Neural cell (in vitro differentiated cells): ENCODE results near the gene GSE1. TPM values are rescaled to one million over a fixed set of nuclear protein-coding genes. Genes with fewer than 3 reads are reported as not detected.
A peak's percentile ranks its signal among the peaks of the same experiment; 100 is the strongest.

Experiments
- H2AFZ ChIP-seq: fragments of 200-600, 300-800 bp; sonication (generic), shearing (Covaris generic); 2 replicates; pipeline ENCODE4 v1.6.0; 2014; ENCODE audit warnings: low read depth, mild to moderate bottlenecking, antibody characterized with exemption, low read length, moderate library complexity
- H3F3A ChIP-seq: fragments of 200-600 bp; shearing (Covaris generic); 2 replicates; pipeline ENCODE4 v1.6.1; 2016; ENCODE audit warnings: mild to moderate bottlenecking, moderate library complexity, mixed read lengths, antibody characterized with exemption, low read length; ENCODE audit not compliant: insufficient read depth, poor library complexity, severe bottlenecking
- H3K27ac ChIP-seq: fragments of 200-600, 300-800 bp; sonication (generic), shearing (Covaris generic); 2 replicates; pipeline ENCODE4 v1.5.1; 2014; ENCODE audit warnings: mild to moderate bottlenecking, low read length, moderate library complexity
- H3K27me3 ChIP-seq: fragments of 300-800, 200-600 bp; sonication (generic), shearing (Covaris generic); 2 replicates; pipeline ENCODE4 v1.6.0; 2014; ENCODE audit warnings: mild to moderate bottlenecking, low read depth, low read length, moderate library complexity; ENCODE audit not compliant: insufficient read depth
- H3K36me3 ChIP-seq: fragments of 300-800, 200-600 bp; sonication (generic), shearing (Covaris generic); 2 replicates; pipeline ENCODE4 v1.5.1; 2014; ENCODE audit warnings: mild to moderate bottlenecking, antibody characterized with exemption, low read length, moderate library complexity; ENCODE audit not compliant: insufficient read depth
- H3K4me2 ChIP-seq: fragments of 300-800, 200-600 bp; sonication (generic), shearing (Covaris generic); 2 replicates; pipeline ENCODE4 v1.6.0; 2014; ENCODE audit warnings: mild to moderate bottlenecking, low read length
- H3K4me3 ChIP-seq: fragments of 300-800, 200-600 bp; sonication (generic), shearing (Covaris generic); 2 replicates; pipeline ENCODE4 v1.5.1; 2014; ENCODE audit warnings: mild to moderate bottlenecking, low read length, moderate library complexity
- H3K79me2 ChIP-seq: fragments of 200-600 bp; shearing (Covaris generic); replicated peaks from 2 replicates; pipeline ENCODE4 v1.6.0; 2014; ENCODE audit warnings: mild to moderate bottlenecking, low read length, moderate library complexity; ENCODE audit not compliant: insufficient read depth
- H3K9ac ChIP-seq: fragments of 300-800, 200-600 bp; sonication (generic), shearing (Covaris generic); 2 replicates; pipeline ENCODE4 v1.6.1; 2016; ENCODE audit warnings: mild to moderate bottlenecking, low read length, mixed read lengths
- H3K9me2 ChIP-seq: fragments of 200-600 bp; shearing (Covaris generic); 2 replicates; pipeline ENCODE4 v1.6.1; 2016; ENCODE audit warnings: mild to moderate bottlenecking, low read length, mixed read lengths; ENCODE audit not compliant: insufficient read depth
- H3K9me3 ChIP-seq: fragments of 200-600, 300-800 bp; sonication (generic), shearing (Covaris generic); 2 replicates; pipeline ENCODE4 v1.6.1; 2016; ENCODE audit warnings: mild to moderate bottlenecking, mixed run types, low read length, moderate library complexity, mixed read lengths
- H4K20me1 ChIP-seq: fragments of 200-600 bp; shearing (Covaris generic); 2 replicates; pipeline ENCODE4 v1.6.1; 2016; ENCODE audit warnings: mild to moderate bottlenecking, mixed run types; ENCODE audit not compliant: insufficient read depth
- CTCF ChIP-seq: fragments of 450-650 bp; IDR thresholded peaks from 2 replicates; pipeline ENCODE4 v1.5.1; 2014; ENCODE audit warnings: antibody characterized with exemption, mild to moderate bottlenecking, moderate library complexity; ENCODE audit not compliant: poor library complexity, severe bottlenecking
- MXI1 ChIP-seq: fragments of 450-650 bp; conservative IDR thresholded peaks from 2 replicates; pipeline ENCODE4 v1.6.1; 2014; ENCODE audit warnings: antibody characterized with exemption, mild to moderate bottlenecking; ENCODE audit not compliant: poor library complexity, severe bottlenecking
- POLR2AphosphoS5 ChIP-seq: IDR thresholded peaks from 2 replicates; pipeline ENCODE4 v1.6.1; 2012
- REST ChIP-seq: IDR thresholded peaks from 2 replicates; pipeline ENCODE4 v1.6.1; 2012; ENCODE audit warnings: borderline replicate concordance
- SMC3 ChIP-seq: fragments of 450-650 bp; conservative IDR thresholded peaks from 2 replicates; pipeline ENCODE4 v1.6.1; 2014; ENCODE audit warnings: antibody characterized with exemption, mild to moderate bottlenecking, moderate library complexity; ENCODE audit not compliant: poor library complexity
- TAF1 ChIP-seq: IDR thresholded peaks from 2 replicates; pipeline ENCODE4 v1.6.1; 2012; ENCODE audit warnings: low read depth
- polyA plus RNA-seq: library from polyadenylated mRNA; depleted of rRNA; stranded (reverse); fragments of >200 nt; gene quantifications from 2 replicates; pipeline ENCODE4 v1.2.3, GENCODE V29; 2014

Gene GSE1
- polyA plus RNA-seq, 1 donor from 2014 or later = 35.6 TPM

GRCh38 chr16:85616607-85617321 lies 3.6 kb downstream of the GSE1 start:
- TF ChIP-seq MXI1 (no peak), TAF1 (no peak), SMC3 (no peak), REST (no peak)
- Histone ChIP-seq H3K27me3 (no peaks in the 10 kb centered on the region), H3K4me3 (peak overlapping the region; percentile 76), H3K36me3 (no peaks in the 10 kb centered on the region), H3F3A (peaks cover 4% of the 10 kb centered on the region), H4K20me1 (peaks cover 23% of the 10 kb centered on the region), H3K9me3 (no peaks in the 10 kb centered on the region), H3K9me2 (no peaks in the 10 kb centered on the region), H3K4me2 (peak overlapping the region; percentile 39), H3K79me2 (peaks cover 69% of the 10 kb centered on the region), H3K9ac (peak overlapping the region; percentile 42), H2AFZ (no peak overlapping the region), H3K27ac (peak overlapping the region; percentile 37)

- Histone ChIP-seq H2AFZ (no peak overlapping the region), H3F3A (peaks cover 4% of the 10 kb centered on the region), H3K9me3 (no peaks in the 10 kb centered on the region), H3K9ac (no peak overlapping the region), H3K79me2 (peaks cover 73% of the 10 kb centered on the region), H3K27me3 (no peaks in the 10 kb centered on the region), H3K4me3 (no peak overlapping the region), H4K20me1 (peaks cover 23% of the 10 kb centered on the region), H3K4me2 (no peak overlapping the region), H3K36me3 (no peaks in the 10 kb centered on the region), H3K9me2 (no peaks in the 10 kb centered on the region), H3K27ac (no peak overlapping the region)
- TF ChIP-seq CTCF (no peak), REST (no peak), POLR2AphosphoS5 (no peak)
These were observed 4.8 kb downstream of the GSE1 start for GRCh38 chr16:85617948-85618347.
